GM12878 (cell line): ENCODE measurements around the gene RCC1. TPM values are rescaled to one million over a fixed set of nuclear protein-coding genes. Genes with fewer than 3 reads are reported as not detected.

Source experiments
- EED ChIP-seq: sonication (generic); IDR thresholded peaks from 2 replicates; pipeline ENCODE4 v1.6.1; 2016; ENCODE audit warnings: antibody characterized with exemption, low read depth
- FOXK2 ChIP-seq: fragments of 450-650 bp; IDR thresholded peaks from 2 replicates; pipeline ENCODE4 v1.6.1; 2017; ENCODE audit warnings: mild to moderate bottlenecking, moderate library complexity
- HDAC6 ChIP-seq: fragments of 200-600 bp; sonication (generic); IDR thresholded peaks from one replicate; pipeline ENCODE4 v1.8.0; 2017; ENCODE audit warnings: antibody characterized with exemption; ENCODE audit not compliant: unreplicated experiment
- HDGF ChIP-seq: fragments of 450-650 bp; IDR thresholded peaks from 2 replicates; pipeline ENCODE4 v1.6.1; 2016; ENCODE audit warnings: antibody characterized with exemption
- JUNB ChIP-seq: IDR thresholded peaks from 2 replicates; pipeline ENCODE4 v1.6.1; 2016; ENCODE audit warnings: antibody characterized with exemption, mild to moderate bottlenecking
- NFYB ChIP-seq: IDR thresholded peaks from 2 replicates; pipeline ENCODE4 v1.6.1; 2011; ENCODE audit warnings: low read depth, mild to moderate bottlenecking, low read length, improper control_type of control experiment, moderate library complexity; ENCODE audit not compliant: insufficient read depth
- PAX5 ChIP-seq: IDR thresholded peaks from 2 replicates; pipeline ENCODE4 v1.6.1; 2011; ENCODE audit warnings: low read depth, low read length, borderline replicate concordance
- POLR2AphosphoS2 ChIP-seq: IDR thresholded peaks from 2 replicates; pipeline ENCODE4 v1.6.1; 2011; ENCODE audit warnings: low read depth, mild to moderate bottlenecking, low read length, improper control_type of control experiment, moderate library complexity
- POLR2AphosphoS5 ChIP-seq: IDR thresholded peaks from 2 replicates; pipeline ENCODE4 v1.6.1; 2011; ENCODE audit warnings: mild to moderate bottlenecking, low read length, inconsistent platforms
- RAD51 ChIP-seq: fragments of 450-650 bp; IDR thresholded peaks from 2 replicates; pipeline ENCODE4 v1.6.1; 2016; ENCODE audit warnings: moderate library complexity, mild to moderate bottlenecking, inconsistent platforms
- RCOR1 ChIP-seq: conservative IDR thresholded peaks from 2 replicates; pipeline ENCODE4 v1.6.1; 2012; ENCODE audit warnings: low read depth, low read length, improper control_type of control experiment
- SRF ChIP-seq, 2 experiments: IDR thresholded peaks; 2 replicates each; pipeline ENCODE4 v1.6.1; 2011; ENCODE audit warnings: low read depth in 2 of 2, low read length in 2 of 2, mild to moderate bottlenecking in 1 of 2, moderate library complexity in 1 of 2
- ZBED1 ChIP-seq: IDR thresholded peaks from 2 replicates; pipeline ENCODE4 v1.6.1; 2016; ENCODE audit warnings: borderline replicate concordance
- ZNF274 ChIP-seq: IDR thresholded peaks from one replicate; pipeline ENCODE4 v1.8.0; 2011; ENCODE audit not compliant: insufficient read length, insufficient read depth
- polyA plus RNA-seq, 11 experiments: library from polyadenylated mRNA; depleted of rRNA in 4 of 11; unstranded in 6 of 11; stranded (reverse) in 5 of 11; fragments of >200 nt; fragmentation: Nextera tagmentation in 4 of 11; fragmentation: Illumina TruSeq in 1 of 11; extraction: Ambion mirVana in 4 of 11; extraction: Trizol in 1 of 11; gene quantifications; 1 replicate in 1 of 11; 2 replicates in 10 of 11; pipeline versions ENCODE4 v1.2.1 to v1.2.3, GENCODE V29; 2011 to 2016; ENCODE audit warnings: inconsistent platforms in 2 of 11, missing spikeins in 2 of 11, low read depth in 1 of 11
- total RNA-seq, 4 experiments: library from RNA; depleted of rRNA in 3 of 4; stranded (reverse); fragments of >200 nt in 3 of 4; fragmentation: Illumina TruSeq in 1 of 4; extraction: Trizol in 1 of 4; gene quantifications; 2 replicates each; pipeline versions ENCODE4 v1.2.1 to v1.2.3, GENCODE V29; 2013 to 2021
- TF ChIP-seq, protein P1 (sequence below): fragments of 450-650 bp; IDR thresholded peaks from 2 replicates; pipeline ENCODE4 v1.6.1; 2017; ENCODE audit warnings: low read depth, mild to moderate bottlenecking, moderate library complexity
- TF ChIP-seq, protein P2 (sequence below): IDR thresholded peaks from 2 replicates; pipeline ENCODE4 v1.6.1; 2012; ENCODE audit warnings: improper control_type of control experiment, low read depth, low read length; ENCODE audit not compliant: insufficient replicate concordance
- TF ChIP-seq, protein P3 (sequence below): IDR thresholded peaks from 2 replicates; pipeline ENCODE4 v1.6.1; 2012; ENCODE audit warnings: low read depth, low read length, improper control_type of control experiment
- TF ChIP-seq, protein P4 (sequence below): fragments of 450-650 bp; IDR thresholded peaks from 2 replicates; pipeline ENCODE4 v1.6.1; 2017; ENCODE audit warnings: mild to moderate bottlenecking, moderate library complexity

The RCC1 gene
- total and polyA plus RNA-seq, 10 of the 15 experiments (the other 5 are each of a cell fraction or from before 2014, with no cell fraction given) = 8.3 to 99.4 (median 74.6) TPM

DNA sequence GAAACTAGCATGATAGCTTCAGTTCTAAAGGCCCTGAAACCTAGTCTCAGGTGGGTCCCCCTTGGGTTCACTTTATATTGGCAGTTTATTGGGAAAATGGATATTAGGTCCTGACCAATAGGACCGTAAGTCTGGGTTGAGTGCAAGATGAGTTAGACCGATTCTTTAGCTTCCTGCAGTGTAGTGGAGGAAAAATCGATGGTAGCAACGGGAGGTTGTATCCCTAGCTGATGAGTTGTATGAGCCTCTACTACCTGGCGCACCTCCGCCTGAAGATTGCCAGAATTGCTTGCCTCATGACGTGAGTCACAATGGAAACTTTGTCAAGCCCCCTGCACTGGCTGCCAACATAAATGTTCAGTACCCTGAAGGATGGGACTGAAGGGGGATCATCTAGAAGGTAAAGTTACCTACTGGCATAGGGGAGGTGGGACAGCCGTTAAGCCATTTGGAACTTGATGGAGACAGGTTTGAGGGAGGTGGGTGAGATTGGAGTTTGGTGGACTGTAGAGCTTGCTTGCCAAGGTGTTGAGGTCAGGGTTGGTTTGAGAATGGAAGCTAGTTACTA is 3.9 kb downstream of the RCC1 start (continued):
- TF ChIP-seq, protein P1, sequence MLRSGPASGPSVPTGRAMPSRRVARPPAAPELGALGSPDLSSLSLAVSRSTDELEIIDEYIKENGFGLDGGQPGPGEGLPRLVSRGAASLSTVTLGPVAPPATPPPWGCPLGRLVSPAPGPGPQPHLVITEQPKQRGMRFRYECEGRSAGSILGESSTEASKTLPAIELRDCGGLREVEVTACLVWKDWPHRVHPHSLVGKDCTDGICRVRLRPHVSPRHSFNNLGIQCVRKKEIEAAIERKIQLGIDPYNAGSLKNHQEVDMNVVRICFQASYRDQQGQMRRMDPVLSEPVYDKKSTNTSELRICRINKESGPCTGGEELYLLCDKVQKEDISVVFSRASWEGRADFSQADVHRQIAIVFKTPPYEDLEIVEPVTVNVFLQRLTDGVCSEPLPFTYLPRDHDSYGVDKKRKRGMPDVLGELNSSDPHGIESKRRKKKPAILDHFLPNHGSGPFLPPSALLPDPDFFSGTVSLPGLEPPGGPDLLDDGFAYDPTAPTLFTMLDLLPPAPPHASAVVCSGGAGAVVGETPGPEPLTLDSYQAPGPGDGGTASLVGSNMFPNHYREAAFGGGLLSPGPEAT = no peak
- TF ChIP-seq, protein P2, sequence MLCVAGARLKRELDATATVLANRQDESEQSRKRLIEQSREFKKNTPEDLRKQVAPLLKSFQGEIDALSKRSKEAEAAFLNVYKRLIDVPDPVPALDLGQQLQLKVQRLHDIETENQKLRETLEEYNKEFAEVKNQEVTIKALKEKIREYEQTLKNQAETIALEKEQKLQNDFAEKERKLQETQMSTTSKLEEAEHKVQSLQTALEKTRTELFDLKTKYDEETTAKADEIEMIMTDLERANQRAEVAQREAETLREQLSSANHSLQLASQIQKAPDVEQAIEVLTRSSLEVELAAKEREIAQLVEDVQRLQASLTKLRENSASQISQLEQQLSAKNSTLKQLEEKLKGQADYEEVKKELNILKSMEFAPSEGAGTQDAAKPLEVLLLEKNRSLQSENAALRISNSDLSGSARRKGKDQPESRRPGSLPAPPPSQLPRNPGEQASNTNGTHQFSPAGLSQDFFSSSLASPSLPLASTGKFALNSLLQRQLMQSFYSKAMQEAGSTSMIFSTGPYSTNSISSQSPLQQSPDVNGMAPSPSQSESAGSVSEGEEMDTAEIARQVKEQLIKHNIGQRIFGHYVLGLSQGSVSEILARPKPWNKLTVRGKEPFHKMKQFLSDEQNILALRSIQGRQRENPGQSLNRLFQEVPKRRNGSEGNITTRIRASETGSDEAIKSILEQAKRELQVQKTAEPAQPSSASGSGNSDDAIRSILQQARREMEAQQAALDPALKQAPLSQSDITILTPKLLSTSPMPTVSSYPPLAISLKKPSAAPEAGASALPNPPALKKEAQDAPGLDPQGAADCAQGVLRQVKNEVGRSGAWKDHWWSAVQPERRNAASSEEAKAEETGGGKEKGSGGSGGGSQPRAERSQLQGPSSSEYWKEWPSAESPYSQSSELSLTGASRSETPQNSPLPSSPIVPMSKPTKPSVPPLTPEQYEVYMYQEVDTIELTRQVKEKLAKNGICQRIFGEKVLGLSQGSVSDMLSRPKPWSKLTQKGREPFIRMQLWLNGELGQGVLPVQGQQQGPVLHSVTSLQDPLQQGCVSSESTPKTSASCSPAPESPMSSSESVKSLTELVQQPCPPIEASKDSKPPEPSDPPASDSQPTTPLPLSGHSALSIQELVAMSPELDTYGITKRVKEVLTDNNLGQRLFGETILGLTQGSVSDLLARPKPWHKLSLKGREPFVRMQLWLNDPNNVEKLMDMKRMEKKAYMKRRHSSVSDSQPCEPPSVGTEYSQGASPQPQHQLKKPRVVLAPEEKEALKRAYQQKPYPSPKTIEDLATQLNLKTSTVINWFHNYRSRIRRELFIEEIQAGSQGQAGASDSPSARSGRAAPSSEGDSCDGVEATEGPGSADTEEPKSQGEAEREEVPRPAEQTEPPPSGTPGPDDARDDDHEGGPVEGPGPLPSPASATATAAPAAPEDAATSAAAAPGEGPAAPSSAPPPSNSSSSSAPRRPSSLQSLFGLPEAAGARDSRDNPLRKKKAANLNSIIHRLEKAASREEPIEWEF = no peak
- TF ChIP-seq, protein P3, sequence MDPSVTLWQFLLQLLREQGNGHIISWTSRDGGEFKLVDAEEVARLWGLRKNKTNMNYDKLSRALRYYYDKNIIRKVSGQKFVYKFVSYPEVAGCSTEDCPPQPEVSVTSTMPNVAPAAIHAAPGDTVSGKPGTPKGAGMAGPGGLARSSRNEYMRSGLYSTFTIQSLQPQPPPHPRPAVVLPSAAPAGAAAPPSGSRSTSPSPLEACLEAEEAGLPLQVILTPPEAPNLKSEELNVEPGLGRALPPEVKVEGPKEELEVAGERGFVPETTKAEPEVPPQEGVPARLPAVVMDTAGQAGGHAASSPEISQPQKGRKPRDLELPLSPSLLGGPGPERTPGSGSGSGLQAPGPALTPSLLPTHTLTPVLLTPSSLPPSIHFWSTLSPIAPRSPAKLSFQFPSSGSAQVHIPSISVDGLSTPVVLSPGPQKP = no peak
- TF ChIP-seq HDAC6 (peak; percentile 52), ZBED1 (no peak; the same call in 1 of the 2 replicates), RAD51 (no peak), SRF (IDR thresholded peaks at IDR 0.05; ENCODE audit: low read depth in 2 of 2, low read length in 2 of 2) (no peak), JUNB (no peak), NFYB (no peak), FOXK2 (no peak), PAX5 (no peak), POLR2AphosphoS2 (peak; percentile 84; the same call in 1 of the 2 replicates), POLR2AphosphoS5 (no peak), ZNF274 (no peak), RCOR1 (no peak), EED (no peak), HDGF (no peak)
- TF ChIP-seq, protein P4, sequence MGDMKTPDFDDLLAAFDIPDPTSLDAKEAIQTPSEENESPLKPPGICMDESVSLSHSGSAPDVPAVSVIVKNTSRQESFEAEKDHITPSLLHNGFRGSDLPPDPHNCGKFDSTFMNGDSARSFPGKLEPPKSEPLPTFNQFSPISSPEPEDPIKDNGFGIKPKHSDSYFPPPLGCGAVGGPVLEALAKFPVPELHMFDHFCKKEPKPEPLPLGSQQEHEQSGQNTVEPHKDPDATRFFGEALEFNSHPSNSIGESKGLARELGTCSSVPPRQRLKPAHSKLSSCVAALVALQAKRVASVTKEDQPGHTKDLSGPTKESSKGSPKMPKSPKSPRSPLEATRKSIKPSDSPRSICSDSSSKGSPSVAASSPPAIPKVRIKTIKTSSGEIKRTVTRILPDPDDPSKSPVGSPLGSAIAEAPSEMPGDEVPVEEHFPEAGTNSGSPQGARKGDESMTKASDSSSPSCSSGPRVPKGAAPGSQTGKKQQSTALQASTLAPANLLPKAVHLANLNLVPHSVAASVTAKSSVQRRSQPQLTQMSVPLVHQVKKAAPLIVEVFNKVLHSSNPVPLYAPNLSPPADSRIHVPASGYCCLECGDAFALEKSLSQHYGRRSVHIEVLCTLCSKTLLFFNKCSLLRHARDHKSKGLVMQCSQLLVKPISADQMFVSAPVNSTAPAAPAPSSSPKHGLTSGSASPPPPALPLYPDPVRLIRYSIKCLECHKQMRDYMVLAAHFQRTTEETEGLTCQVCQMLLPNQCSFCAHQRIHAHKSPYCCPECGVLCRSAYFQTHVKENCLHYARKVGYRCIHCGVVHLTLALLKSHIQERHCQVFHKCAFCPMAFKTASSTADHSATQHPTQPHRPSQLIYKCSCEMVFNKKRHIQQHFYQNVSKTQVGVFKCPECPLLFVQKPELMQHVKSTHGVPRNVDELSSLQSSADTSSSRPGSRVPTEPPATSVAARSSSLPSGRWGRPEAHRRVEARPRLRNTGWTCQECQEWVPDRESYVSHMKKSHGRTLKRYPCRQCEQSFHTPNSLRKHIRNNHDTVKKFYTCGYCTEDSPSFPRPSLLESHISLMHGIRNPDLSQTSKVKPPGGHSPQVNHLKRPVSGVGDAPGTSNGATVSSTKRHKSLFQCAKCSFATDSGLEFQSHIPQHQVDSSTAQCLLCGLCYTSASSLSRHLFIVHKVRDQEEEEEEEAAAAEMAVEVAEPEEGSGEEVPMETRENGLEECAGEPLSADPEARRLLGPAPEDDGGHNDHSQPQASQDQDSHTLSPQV = no peak
